ENCODE results near the gene SLC22A13. TPM values are rescaled to one million over a fixed set of nuclear protein-coding genes. Genes with fewer than 3 reads are reported as not detected.
A peak's percentile ranks its signal among the peaks of the same experiment; 100 is the strongest.

The SLC22A13 gene
- total and polyA plus RNA-seq, 9 of the 15 experiments (the other 6 are each of a cell fraction or from before 2014, with no cell fraction given): 0.09 to 0.49 (median 0.17) TPM; not detected in 3

DNA sequence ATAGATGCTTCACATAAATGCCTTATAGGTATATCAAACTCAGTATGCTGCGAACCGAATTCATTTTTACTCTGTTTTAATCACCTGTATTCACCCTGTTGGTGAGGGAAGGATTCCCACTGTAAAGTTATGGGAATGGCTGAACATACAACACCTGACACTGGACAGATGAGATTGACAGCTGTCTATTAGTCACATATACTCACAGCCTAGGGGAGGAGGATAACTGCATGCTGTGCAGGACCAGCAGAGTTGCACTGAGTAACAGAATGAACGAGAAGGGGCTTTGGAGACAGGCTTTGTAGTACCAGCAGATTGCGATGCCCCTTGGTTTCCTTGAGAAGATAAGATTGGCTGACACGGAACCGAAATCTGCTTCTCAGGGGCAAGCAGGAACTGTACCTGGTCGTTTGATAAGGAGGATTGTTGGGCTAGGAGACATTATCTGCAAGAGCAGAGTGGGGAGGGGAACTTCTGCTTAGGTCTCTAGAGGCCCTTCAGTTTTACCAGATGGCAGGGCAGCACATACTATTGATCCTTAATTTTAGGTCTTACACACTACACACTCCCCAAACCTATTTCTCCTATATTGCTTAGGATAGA is 43.5 kb upstream of the SLC22A13 start (continued):
- no peak for TF ChIP-seq ZNF436 (CRISPR knock-in tag; IDR thresholded peaks at IDR 0.05)
- TF ChIP-seq SRSF1 (IDR thresholded peaks at IDR 0.05; ENCODE audit: low read depth, low read length): no peak
- no peak for TF ChIP-seq ZNF586 (CRISPR knock-in tag; conservative IDR thresholded peaks at IDR 0.05)
- TF ChIP-seq ARNT (IDR thresholded peaks at IDR 0.05): no peak
- TF ChIP-seq, protein P1, sequence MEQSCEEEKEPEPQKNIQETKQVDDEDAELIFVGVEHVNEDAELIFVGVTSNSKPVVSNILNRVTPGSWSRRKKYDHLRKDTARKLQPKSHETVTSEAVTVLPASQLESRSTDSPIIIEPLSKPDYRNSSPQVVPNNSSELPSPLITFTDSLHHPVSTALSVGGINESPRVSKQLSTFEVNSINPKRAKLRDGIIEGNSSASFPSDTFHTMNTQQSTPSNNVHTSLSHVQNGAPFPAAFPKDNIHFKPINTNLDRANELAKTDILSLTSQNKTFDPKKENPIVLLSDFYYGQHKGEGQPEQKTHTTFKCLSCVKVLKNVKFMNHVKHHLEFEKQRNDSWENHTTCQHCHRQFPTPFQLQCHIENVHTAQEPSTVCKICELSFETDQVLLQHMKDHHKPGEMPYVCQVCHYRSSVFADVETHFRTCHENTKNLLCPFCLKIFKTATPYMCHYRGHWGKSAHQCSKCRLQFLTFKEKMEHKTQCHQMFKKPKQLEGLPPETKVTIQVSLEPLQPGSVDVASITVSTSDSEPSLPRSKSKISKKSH (CRISPR knock-in tag; IDR thresholded peaks at IDR 0.05): no peak
- TF ChIP-seq EWSR1 (IDR thresholded peaks at IDR 0.05; ENCODE audit: borderline replicate concordance, low read depth, partially characterized antibody): no peak
- TF ChIP-seq, protein P2, sequence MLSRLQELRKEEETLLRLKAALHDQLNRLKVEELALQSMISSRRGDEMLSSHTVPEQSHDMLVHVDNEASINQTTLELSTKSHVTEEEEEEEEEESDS (CRISPR knock-in tag; IDR thresholded peaks at IDR 0.05): no peak
- no peak for TF ChIP-seq CHCHD3 (CRISPR knock-in tag; IDR thresholded peaks at IDR 0.05)
- TF ChIP-seq ETV5 (CRISPR knock-in tag; IDR thresholded peaks at IDR 0.05; ENCODE audit: low read depth): no peak
- TF ChIP-seq IRF2 (CRISPR knock-in tag; IDR thresholded peaks at IDR 0.05): no peak
- TF ChIP-seq HIVEP1 (CRISPR knock-in tag; IDR thresholded peaks at IDR 0.05): no peak
- TF ChIP-seq TFAM (CRISPR knock-in tag; conservative IDR thresholded peaks at IDR 0.05): no peak
- no peak for TF ChIP-seq POLR3A (IDR thresholded peaks at IDR 0.05; ENCODE audit: borderline replicate concordance, extremely low read depth, insufficient read depth, insufficient read length)
- TF ChIP-seq ZSCAN29 (IDR thresholded peaks at IDR 0.05): no peak
- TF ChIP-seq ZNF263 (CRISPR knock-in tag; IDR thresholded peaks at IDR 0.05; ENCODE audit: borderline replicate concordance): no peak
- no peak for TF ChIP-seq EHMT2 (IDR thresholded peaks at IDR 0.05)
- TF ChIP-seq MTA2 (IDR thresholded peaks at IDR 0.05; ENCODE audit: low read depth): peak; percentile 59
- no peak for TF ChIP-seq ZC3H11A (IDR thresholded peaks at IDR 0.05; ENCODE audit: low read depth, low read length)
- TF ChIP-seq ZNF12 (CRISPR knock-in tag; IDR thresholded peaks at IDR 0.05): no peak
- TF ChIP-seq CBFB (CRISPR knock-in tag; IDR thresholded peaks at IDR 0.05): no peak
- peak; percentile 89 for TF ChIP-seq TCF3 (CRISPR knock-in tag; IDR thresholded peaks at IDR 0.05)
- TF ChIP-seq RBM15 (IDR thresholded peaks at IDR 0.05; ENCODE audit: insufficient read depth, low read length): no peak
- TF ChIP-seq MED1 (CRISPR knock-in tag; IDR thresholded peaks at IDR 0.05; ENCODE audit: borderline replicate concordance): no peak
- TF ChIP-seq POLR2H (tag; IDR thresholded peaks at IDR 0.05; ENCODE audit: low read depth): no peak
- no peak for TF ChIP-seq MECOM (CRISPR knock-in tag; IDR thresholded peaks at IDR 0.05)
- no peak for TF ChIP-seq DNMT1 (IDR thresholded peaks at IDR 0.05)
- TF ChIP-seq ZNF239 (CRISPR knock-in tag; IDR thresholded peaks at IDR 0.05): no peak
- TF ChIP-seq, protein P3, sequence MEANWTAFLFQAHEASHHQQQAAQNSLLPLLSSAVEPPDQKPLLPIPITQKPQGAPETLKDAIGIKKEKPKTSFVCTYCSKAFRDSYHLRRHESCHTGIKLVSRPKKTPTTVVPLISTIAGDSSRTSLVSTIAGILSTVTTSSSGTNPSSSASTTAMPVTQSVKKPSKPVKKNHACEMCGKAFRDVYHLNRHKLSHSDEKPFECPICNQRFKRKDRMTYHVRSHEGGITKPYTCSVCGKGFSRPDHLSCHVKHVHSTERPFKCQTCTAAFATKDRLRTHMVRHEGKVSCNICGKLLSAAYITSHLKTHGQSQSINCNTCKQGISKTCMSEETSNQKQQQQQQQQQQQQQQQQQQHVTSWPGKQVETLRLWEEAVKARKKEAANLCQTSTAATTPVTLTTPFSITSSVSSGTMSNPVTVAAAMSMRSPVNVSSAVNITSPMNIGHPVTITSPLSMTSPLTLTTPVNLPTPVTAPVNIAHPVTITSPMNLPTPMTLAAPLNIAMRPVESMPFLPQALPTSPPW (CRISPR knock-in tag; IDR thresholded peaks at IDR 0.05): 0 out of 2 replicates have a peak, but pooled peaks have one; percentile 31
- no peak for TF ChIP-seq KLF1 (tag; IDR thresholded peaks at IDR 0.05)
- no peak for TF ChIP-seq CHD4 (IDR thresholded peaks at IDR 0.05; ENCODE audit: insufficient read depth, insufficient replicate concordance, low read depth, low read length, poor library complexity, severe bottlenecking)

Measured in K562 (cell line).